Right lobe of liver (tissue), 4 donors: Measurements from ENCODE around the gene ZFYVE1.

Source experiments
- POLR2A ChIP-seq: fragments of 450-650 bp; IDR thresholded peaks from one replicate; pipeline ENCODE4 v1.6.1; 2017; ENCODE audit warnings: antibody characterized with exemption, mild to moderate bottlenecking
- TF ChIP-seq, protein P1 (sequence below), 4 donors: fragments of 200-600 bp in 3 of 4; fragments of 450-650 bp in 1 of 4; IDR thresholded peaks; one replicate each; pipeline versions ENCODE4 v1.5.1 to v1.8.0; 2016 to 2022; ENCODE audit warnings: antibody characterized with exemption in 4 of 4, mild to moderate bottlenecking in 2 of 4
- donor health status: DM: no; HTN: no; CAD: no.
- donor health status: DM: no; HTN: no; CAD: no.
- donor health status: DM: no; HTN: yes; CAD: no.

DNA sequence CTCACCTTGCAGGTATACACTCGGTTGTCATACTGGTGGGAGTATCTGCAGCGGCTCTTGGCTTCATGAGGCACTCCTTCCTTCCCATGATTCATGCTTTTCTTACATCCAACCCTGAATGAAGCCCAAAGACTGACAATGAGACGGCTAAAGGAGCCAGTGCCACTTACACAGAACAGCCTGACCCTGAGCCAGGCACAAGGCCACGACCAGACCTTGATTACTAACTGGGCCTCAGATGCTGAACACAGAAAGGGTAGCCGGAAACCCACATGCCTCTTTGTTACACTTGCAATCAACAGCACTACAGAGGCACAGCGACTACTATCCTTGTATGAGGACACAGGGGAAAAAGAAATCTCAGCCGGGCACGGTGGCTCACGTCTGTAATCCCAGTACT, 48.0 kb downstream of the ZFYVE1 start:
- TF ChIP-seq, protein P1, sequence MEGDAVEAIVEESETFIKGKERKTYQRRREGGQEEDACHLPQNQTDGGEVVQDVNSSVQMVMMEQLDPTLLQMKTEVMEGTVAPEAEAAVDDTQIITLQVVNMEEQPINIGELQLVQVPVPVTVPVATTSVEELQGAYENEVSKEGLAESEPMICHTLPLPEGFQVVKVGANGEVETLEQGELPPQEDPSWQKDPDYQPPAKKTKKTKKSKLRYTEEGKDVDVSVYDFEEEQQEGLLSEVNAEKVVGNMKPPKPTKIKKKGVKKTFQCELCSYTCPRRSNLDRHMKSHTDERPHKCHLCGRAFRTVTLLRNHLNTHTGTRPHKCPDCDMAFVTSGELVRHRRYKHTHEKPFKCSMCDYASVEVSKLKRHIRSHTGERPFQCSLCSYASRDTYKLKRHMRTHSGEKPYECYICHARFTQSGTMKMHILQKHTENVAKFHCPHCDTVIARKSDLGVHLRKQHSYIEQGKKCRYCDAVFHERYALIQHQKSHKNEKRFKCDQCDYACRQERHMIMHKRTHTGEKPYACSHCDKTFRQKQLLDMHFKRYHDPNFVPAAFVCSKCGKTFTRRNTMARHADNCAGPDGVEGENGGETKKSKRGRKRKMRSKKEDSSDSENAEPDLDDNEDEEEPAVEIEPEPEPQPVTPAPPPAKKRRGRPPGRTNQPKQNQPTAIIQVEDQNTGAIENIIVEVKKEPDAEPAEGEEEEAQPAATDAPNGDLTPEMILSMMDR (IDR thresholded peaks at IDR 0.05), result no peak
- no peak for TF ChIP-seq POLR2A
